ENCODE data around the gene CCDC57. TPM values are rescaled to one million over a fixed set of nuclear protein-coding genes. Genes with fewer than 3 reads are reported as not detected.
"Not testable (repeated sequence)": the region's sequence is repeated elsewhere in the genome, so short reads cannot be mapped to it uniquely, and the experiment has no call there.

The CCDC57 gene
- polyA plus RNA-seq, 1 donor = 29.9 TPM

DNA sequence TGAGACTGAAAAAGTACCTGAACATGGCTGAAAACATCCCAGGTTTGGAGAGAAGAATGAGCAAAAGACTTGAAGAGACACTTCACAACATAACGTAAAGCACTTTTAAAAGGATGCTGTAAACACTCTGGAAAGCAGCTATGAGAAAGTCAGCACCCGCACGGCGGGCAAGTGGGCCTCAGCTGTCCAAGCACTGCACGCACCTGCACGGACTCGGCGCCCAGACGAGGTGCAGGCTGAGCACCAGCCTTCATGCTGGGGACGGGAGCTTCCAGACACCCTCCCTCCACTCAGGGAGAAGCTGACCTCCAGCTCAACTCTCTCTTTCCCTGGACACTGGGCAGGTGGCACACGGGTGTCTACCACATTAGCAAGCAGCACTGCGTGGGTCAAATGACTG lies 13.1 kb downstream of the CCDC57 start:
- no peak for DNase-seq

DNA sequence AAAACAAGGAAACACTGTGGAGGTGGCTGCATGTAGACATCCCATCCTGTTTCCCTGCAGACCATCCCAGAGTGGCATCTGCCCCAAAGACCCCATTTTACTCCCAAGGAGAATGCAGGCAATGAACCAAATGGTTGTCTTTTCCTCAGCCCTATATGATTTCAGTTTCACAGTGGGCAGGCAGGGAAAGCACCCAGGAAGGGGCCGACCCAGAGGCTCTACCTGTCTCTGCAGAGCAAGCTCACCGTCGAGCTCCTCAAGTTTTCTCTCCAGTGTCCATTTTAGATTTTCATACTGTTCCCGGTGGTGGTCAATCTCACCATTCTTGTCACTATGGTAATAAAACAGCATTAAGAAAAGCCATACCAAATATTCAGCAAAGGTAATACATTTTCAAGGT lies 14.6 kb downstream of the CCDC57 start:
- no peak for DNase-seq

DNA sequence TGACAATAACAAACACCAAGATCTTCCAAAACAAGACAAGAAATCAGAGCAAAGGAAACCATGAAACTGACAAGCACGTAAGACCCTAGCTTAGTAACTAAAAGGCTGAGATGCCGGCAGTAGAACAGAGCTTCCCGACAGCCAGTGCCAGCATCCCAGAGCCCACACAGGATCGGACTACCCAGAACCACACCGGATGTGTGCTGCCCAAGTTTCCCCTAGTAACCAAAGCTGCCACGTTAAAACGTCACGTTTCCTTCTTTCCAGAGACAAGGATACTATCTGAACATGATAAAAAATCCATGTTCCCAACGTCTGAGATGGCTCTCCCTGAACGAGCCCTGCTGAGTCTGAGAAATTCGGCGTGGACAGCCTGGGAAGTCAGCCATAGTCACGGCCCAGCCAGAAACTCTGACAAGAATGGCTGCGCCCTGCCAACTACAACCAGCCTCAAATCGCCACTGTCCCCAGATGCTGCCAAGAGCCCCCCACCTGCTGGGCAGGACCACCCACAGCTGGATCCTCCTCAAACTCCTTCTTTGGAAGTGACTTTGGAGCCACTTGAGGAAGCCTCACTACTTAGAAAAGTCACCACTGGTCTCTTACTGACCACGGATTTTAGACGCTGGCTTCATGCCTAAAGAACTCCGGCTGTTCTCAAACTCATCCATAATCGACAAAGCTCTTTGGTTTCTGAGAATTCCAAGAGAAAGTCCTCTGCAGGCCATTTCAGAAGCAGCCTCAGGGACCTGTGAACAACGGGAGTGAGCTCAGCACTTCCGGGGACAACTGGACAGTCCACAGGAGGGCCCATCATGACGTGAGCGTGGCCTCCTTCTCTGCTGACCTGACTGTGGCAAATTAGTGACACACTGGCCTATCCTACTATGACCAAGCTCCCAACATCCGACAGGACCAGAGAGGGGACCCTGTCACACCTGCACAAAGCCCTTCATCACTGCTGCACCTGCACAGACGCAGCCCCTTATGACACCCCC lies 16.7 kb downstream of the CCDC57 start:
- no peak for DNase-seq

DNA sequence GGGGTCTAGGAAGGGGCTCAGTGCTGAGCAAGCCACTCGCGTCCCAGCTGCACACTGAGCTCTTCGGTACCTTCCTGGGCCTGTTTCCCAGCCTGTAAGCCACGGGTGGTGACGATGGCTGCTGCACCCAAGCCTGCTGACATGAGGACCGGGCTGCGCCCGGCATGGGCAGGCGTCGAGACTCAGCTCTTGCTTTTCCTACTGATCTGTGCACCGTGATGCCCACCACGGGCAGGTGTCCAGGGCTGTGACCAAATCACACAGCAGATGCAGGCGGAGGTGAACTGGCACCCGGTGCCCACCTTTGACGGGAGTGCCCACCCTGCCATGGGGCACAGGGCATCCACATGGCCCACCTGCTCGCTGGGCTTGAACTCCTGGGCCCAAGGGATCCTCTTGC lies 17.9 kb downstream of the CCDC57 start:
- DNase-seq = no peak

DNA sequence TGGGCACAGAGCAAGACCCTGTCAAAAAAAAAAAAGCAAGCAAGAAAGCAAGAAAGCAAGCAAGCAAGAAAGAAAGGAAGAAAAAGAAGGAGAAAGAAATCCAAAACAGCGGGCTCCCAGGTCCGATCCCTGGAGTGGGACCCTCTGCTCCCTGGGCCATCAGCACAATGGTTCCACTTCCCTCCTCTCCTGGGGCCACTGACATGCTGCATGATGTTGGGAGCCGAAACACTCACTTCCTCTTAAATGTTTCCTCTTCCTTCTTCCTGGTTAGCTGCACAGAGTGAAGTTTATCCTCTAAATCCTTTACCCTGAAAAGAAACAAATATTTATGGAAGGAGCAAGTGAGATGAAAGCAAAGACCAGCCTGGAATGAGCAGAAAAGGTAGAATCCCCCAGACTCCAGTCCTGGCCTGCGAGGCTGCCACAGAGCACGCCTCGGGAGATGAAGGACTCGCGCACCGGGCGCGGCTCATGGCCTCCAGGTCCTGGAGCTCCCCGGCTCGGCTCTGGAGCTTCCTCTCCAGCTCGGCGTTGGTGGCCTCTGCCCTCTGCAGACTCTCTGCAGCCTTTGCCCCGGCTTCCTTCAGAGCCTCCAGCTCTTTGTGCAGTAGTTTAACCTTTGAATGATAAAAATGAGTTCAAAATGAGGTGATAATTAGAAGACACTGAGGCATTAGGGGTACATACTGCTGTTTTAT lies 19.0 kb downstream of the CCDC57 start:
- DNase-seq = no peak

DNA sequence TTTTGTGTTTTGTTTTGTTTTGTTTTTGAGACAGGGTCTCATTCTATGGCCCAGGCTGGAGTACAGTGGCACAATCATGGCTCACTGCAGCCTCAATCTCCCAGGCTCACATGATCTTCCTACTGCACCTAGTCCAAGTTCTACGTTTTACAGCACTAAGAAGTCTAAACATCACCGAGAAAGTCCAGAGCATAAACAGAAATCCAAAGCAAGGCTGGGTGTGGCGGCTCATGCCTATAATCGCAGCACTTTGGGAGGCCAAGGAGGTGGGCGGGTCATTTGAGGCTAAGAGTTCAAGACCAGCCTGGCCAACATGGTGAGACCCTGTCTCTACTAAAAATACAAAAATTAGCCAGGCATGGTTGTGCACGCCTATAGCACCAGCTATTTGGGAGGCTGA lies 19.6 kb downstream of the CCDC57 start:
- not testable (repeated sequence) for DNase-seq

DNA sequence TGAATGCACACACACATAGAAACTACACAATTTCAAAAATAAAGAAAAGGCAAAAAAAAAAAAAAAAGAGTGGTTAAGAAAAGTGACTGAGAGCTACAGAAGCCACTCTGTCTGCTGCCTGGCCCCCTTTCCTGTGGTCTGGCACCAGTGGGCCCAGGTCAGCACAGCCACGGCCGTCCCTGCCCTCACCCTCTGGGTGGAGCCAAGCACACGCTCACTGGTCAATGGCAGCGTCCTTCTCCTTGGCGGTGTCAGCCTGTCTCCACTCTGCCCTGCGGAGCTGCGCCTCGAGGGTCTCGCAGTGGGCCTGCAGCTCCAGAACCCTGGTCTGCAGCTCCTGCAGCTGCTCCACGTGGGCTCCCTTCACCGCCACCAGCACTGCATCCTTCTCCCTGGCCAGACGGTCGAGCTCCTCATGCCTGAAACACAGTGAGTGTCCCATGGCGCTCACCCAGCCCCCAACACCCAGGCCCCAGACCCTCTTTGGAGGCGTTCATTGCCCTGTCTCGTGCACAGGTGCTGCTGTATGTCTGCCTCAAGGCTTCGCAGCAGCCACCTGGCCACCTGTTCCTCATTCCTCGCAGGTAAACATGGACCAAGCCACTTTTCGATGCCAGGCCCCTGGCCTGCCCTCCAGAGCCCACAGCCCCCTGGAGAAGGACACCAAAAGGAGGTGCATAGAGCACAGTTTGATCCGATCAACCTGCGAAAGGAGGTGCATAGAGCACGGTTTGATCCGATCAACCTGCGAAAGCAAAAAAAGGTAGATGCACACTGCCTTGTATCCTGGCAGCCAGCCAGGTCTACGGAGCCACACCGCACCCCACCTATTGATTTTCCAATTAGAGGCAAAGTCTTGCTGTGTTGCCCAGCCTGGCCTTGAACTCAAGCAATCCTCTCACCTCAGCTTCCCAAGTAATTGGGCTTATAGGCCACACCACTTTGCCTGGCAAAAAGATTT lies 24.4 kb downstream of the CCDC57 start:
- DNase-seq = no peak

DNA sequence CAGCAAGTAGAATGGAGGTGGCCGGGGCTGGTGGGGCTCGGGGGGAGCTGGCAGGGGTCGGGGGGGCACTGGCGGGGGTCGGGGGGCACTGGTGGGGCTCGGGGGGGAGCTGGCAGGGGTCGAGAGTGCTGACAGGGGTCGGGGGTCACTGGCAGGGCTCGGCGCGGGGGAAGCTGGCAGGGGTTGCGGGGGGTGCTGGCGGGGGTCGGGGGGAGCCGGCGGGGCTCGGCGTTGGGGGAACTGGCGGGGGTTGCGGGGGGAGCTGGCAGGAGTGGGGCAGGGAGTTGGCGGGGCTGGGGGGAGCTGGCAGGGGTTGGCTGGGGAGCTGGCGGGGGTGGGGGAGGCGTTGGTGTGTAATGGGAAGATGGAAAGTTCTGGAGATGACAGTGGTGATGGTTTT lies 25.1 kb downstream of the CCDC57 start:
- no peak for DNase-seq

DNA sequence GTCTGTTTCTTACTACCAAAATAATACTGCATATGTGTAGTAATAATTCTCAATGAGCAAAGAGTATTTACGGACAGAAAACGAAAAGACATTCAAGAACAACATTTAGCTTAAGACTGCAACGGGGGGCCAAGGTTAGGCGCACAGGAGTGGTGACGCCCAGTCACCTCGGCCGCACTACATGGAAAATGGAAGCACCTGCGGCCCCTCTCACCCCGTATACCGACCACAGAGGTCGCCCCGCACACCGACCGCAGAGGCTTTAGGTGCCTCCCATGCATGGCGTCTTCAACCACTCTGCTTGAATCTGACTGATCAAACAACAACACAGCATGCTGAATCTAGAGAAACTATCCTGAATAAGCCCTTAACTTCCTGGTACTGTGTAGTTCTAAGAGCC lies 26.4 kb downstream of the CCDC57 start:
- DNase-seq = no peak

DNA sequence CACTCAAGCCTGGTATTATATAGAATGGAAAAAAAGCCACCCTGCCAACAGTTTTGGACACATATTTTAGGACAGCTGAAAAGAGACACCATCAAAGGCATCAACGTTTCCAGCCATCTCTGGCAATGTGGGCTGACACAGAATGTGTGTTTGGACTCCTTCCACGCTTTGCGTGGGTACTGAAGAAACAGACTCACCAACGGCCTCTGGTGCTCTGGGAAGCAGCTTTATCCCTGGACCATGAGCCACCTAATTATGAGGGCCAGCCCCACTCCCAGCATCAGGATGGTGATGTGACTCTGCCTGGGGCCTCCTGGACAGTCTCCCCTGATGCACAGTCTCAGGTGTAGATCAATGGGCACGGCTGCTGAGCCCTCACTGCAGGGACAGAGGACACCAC lies 27.9 kb downstream of the CCDC57 start:
- DNase-seq = no peak

DNA sequence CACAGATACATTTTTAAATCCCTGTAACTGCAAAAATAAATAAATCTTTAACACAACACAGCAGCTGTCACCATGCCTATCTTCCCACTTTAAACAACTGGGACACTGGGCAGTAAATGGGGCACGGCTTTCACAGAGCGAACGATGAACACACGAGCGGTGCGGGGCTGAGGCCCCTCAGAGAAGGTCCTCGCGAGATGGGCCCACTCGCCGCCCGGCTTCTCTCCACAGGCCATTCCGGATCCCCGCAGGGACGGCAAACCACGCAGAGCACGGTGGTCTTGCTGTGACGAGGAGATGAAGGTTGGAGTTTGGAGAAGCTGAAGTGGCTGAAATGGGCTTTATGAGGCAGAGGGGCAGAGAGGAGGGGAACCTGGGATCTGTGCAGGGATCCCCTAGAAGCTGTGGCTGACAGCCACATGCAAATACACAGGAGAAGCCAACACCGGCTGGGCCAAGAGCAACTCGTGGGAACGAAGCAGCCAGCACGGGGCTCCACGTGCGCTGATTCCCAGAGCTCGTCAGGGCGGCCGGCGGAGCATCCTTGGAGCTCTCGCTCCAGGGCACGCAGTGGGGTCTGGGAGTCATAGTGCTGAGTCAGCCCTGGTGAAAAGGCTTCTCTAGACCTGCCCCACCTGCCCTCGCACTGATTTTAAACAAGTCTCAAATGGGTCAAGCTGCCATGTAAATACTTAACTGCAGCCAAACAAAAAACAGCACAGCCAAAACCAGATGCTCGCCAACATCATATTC lies 31.7 kb downstream of the CCDC57 start:
- DNase-seq = no peak

DNA sequence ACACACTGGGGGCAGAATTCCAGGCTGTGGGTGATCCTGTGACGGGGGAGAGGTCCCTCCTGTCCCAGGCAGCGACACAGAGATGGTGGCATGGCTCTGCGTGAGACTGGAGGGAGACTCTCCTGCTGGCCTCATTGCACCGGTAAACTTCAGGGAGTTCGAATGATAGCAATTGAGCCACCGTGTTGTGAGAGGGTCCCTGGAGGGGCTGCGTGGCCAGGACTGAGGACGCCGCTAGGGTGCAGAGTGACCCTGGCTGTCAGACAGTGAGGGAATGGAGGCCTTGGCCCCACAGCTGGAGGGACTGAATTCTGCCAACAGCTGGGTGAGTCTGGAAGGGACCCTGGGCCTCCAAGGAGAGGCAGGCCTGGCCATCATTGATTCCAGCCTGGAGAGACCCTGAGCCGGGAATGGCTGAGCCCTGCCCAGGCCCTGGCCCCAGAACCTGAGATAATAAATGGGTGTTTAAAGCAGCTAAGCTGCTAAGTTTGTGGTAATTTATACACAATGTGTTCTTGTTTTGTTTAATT lies 32.6 kb downstream of the CCDC57 start:
- DNase-seq = no peak

DNA sequence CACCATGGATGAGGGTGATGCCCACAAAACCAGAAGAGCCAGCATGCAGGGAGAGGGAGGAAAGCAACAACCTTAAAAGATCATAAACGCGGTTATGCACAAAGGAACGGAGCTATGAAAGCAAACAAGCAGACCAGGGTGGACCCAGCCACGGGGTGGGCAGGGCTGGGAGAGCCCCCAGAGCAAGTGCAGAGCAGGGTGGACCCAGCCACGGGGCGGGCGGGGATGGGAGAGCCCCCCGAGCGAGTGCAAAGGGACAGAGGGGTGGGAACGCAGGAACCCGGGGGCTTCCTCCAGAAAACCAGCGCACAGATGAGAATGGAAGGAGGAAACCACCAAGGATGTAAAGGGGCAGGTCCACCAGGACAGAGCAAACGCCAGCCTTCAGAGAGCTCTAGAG lies 33.2 kb downstream of the CCDC57 start:
- no peak for DNase-seq

DNA sequence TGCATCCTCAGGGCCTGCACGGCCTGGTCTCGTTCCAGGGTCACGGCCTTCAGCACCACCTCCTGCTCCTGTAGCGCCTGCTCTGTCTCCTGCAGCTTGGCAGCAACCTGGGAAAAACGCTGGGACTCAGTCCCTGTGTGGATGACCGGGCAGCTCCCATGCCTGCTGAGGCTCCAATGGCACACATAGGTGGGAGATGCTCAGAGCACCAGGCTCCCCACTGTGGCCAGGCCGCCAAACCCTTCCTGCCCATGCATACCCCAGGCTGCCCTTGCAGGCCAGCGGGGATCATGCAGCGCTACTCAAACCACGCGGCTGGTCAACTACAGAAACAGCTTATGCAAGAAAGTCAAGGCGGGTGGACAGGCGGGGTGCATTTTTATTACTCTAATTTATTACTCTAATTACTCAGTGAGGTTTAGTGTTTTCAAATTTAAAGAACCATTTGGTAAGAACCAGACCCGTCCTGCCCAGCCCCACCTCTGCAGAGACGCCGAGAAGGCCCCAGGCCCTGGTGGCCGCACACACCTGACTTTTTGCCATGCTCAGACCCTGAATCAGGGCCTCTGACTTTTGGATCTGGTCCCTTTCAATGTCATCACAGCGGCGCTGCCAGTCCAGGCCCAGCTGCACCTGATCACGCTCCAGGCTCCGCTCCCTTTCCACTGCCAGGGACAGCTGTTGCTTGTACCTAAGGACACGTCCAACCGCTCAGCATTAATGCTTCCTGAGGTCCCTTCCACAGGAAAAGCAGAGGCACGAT lies 34.0 kb downstream of the CCDC57 start:
- no peak for DNase-seq

DNA sequence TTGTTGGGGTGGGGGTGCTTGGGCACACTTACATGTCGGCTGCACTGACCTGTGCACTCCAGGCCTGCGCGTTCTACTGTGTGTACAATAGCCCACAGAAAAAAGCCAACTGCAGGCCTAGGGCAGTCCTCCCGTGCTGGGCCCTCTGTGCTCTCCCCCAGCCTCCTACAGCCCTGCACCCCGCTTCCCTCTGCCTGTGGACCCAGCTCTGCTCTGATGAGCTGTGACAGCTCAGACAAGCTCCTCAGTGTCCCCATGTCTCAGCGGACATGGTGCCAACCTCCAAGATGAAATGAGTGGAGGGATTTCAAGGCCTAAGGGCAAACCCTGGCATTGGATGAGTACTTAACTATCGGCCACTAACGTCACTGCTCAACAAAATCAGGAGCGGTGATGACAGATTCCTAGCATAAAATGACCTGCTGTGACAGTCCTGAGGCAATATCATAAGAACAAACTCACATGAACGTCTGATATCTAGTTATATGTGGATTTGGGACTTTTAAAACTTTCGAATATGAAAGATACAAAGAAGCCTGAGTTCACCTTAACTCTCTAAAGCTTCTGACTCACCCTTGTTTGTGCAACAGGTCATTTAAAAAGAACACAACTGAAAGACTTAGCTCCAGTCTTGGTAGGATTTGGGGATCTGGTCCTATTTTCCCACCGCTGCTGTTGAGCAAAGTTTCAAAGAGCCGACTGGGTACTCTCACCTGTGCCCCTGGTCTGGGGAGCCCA lies 34.7 kb downstream of the CCDC57 start:
- DNase-seq = no peak

DNA sequence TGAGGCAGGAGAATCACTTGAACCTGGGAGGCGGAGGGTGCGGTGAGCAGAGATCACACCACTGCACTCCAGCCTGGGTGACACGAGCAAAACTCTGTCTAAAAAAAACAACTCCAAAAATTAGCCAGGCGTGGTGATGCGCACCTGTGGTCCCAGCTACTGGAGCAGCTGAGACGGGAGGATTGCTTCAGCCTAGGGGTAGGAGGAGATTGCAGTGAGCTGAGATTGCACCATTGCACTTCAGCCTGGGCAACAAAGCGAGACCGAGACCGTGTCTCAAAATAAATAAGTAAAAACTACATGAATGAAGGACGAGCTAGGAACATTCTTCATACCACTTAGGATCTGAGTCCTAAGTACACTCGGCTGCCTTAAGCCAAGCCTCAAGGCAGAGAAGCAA lies 35.4 kb downstream of the CCDC57 start:
- no peak for DNase-seq

DNA sequence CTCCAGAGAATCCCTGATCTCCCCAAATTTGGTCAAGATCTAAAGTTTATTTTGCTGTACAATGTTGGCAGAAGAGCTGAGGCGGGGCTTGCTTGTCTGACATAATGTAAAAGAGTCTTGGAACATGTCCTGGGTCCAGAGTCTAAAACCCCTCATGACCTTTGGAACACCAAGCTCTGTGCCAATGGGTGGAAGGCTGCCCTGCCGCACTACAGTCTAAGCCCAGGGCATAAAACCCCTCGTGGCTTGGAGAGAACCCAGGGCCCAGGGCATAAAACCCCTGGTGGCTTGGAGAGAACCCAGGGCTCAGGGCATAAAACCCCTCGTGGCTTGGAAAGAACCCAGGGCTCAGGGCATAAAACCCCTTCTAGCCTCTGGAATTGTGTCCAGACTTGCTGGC lies 36.7 kb downstream of the CCDC57 start:
- no peak for DNase-seq

DNA sequence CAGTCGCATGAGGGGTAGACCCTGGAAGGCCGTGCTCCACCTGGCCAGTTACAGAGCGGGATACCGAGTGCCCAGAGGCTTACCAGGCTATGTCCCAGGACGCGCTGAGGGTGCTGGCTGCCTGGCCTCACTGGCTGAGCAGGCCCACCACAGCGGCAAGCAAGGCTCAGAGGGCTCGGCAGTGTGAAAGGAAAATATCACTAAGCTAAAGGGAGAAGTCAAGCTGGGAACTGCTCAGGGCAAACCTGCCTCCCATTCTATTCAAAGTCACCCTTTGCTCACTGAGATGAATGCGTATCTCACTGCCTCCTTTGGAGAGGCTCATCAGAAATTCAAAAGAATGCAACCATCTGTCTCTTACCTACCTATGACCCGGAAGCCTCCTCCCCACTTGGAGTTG lies 37.4 kb downstream of the CCDC57 start:
- no peak for DNase-seq

DNA sequence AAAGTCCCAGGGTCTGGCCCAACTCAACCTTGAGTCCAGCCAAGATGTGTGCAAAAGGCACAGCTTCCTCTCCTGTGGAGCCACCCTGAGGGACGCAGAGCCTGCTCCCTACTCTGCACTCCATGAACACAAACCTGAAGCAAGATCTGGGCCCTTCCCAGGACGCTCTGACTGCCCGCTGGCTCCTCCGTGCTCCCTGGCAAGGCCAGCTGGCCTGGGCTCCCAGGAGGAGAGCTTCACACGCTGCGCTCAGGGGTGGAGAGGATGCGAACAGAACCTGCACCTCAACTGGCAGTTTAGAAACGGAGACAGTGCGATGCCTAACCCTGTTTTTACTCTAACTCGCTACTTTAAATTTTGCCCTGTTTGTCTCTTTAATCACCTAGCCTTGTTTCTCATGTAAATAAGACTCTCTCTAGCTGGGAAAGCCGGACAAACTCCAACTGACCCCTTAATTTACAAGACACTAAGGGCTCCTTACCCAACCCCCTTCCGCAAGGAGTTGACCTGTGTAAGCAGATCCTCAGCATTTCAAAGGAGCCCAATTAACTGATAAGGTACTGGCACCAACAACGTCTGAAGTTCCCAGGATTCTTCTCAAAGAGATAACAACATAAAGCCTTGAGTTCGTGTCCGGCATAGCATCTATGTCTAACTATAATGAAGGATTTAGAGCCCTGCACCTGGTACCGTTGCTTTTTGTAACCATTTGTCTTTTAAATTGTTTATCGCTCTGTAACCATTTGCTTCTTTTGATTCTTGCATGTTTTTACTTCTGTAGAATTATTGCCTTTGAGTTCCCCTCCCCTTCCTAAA lies 38.4 kb downstream of the CCDC57 start:
- not testable (repeated sequence) for DNase-seq

Measured in hindlimb muscle (tissue), 1 donor.